C4-2B (cell line): ENCODE measurements around the gene KCND1.

ENCODE experiments used
- H3K27ac ChIP-seq: fragments of 450-650 bp; 2 replicates; pipeline ENCODE4 v1.5.1; 2017
- CTCF ChIP-seq: fragments of 450-650 bp; conservative IDR thresholded peaks from 2 replicates; pipeline ENCODE4 v1.5.1; 2017; ENCODE audit warnings: mild to moderate bottlenecking
- ZFX ChIP-seq: fragments of 450-650 bp; IDR thresholded peaks from 2 replicates; pipeline ENCODE4 v1.6.1; 2017

The KCND1 gene

GRCh38 chrX:49000636-49001035 lies 29.0 kb upstream of the KCND1 start:
- TF ChIP-seq CTCF (no peak), ZFX (no peak)
- no peak overlapping the region for H3K27ac ChIP-seq

GRCh38 chrX:48999030-48999429 lies 27.4 kb upstream of the KCND1 start:
- TF ChIP-seq ZFX, result no peak
- no peak for TF ChIP-seq CTCF

GRCh38 chrX:48998391-48998790 lies 26.7 kb upstream of the KCND1 start:
- no peak overlapping the region for H3K27ac ChIP-seq
- TF ChIP-seq ZFX (no peak), CTCF (no peak)

More at GRCh38 chrX:48999030-48999429, 27.4 kb upstream of the KCND1 start:
- H3K27ac ChIP-seq, result no peak overlapping the region

GRCh38 chrX:48997865-48998264 lies 26.2 kb upstream of the KCND1 start:
- no peak for TF ChIP-seq CTCF
- no peak for TF ChIP-seq ZFX
- H3K27ac ChIP-seq, result no peak overlapping the region

- TF ChIP-seq ZFX, result no peak
- no peak for TF ChIP-seq CTCF
- no peak overlapping the region for H3K27ac ChIP-seq
Observed at GRCh38 chrX:48997455-48997854, 25.8 kb upstream of the KCND1 start.

- no peak overlapping the region for H3K27ac ChIP-seq
- TF ChIP-seq CTCF (no peak), ZFX (no peak)
Observed at GRCh38 chrX:48996969-48997368, 25.3 kb upstream of the KCND1 start.

GRCh38 chrX:48992341-48992740 lies 20.7 kb upstream of the KCND1 start:
- H3K27ac ChIP-seq, result no peak overlapping the region
- TF ChIP-seq CTCF (no peak), ZFX (no peak)
